IgD-negative memory B cell (primary cell): ENCODE measurements around the gene CHRM2. TPM values are rescaled to one million over a fixed set of nuclear protein-coding genes. Genes with fewer than 3 reads are reported as not detected.

Experiments used
- H3K27ac Mint-ChIP-seq, 3 donors: one replicate each; pipeline ENCODE4 v1.8.0; 2020 to 2022; ENCODE audit warnings: mild to moderate bottlenecking in 3 of 3, mixed read lengths in 3 of 3, moderate library complexity in 1 of 3
- H3K27me3 Mint-ChIP-seq: one replicate; pipeline ENCODE4 v1.8.0; 2021; ENCODE audit warnings: mixed read lengths
- H3K36me3 Mint-ChIP-seq: one replicate; pipeline ENCODE4 v1.8.0; 2020; ENCODE audit warnings: mild to moderate bottlenecking, mixed read lengths
- H3K4me1 Mint-ChIP-seq, 3 donors: one replicate each; pipeline ENCODE4 v1.8.0; 2020 to 2022; ENCODE audit warnings: mixed read lengths in 3 of 3, mild to moderate bottlenecking in 1 of 3
- H3K4me3 Mint-ChIP-seq, 4 donors: one replicate each; pipeline ENCODE4 v1.8.0; 2020 to 2022; ENCODE audit warnings: mild to moderate bottlenecking in 4 of 4, mixed read lengths in 4 of 4, moderate library complexity in 3 of 4
- H3K9me3 Mint-ChIP-seq, 3 donors: one replicate each; pipeline ENCODE4 v1.8.0; 2020 to 2021; ENCODE audit warnings: mixed read lengths in 3 of 3, mild to moderate bottlenecking in 1 of 3
- polyA plus RNA-seq: library from polyadenylated mRNA; unstranded; fragments of 300-500 nt; fragmentation: Illumina TruSeq; gene quantifications from one replicate; pipeline ENCODE4 v1.2.3, GENCODE V29; 2021

Gene CHRM2
- polyA plus RNA-seq, 1 donor from 2014 or later: not detected

GRCh38 chr7:136877990-136878389 is 9.5 kb downstream of the CHRM2 start:
- Mint-ChIP-seq H3K9me3 (peaks cover 0 to 2% (median 0%) of the 10 kb centered on the region in 3 donors), H3K27me3 (no peaks in the 10 kb centered on the region), H3K4me3 (no peak overlapping the region), H3K4me1 (no peaks in the 10 kb centered on the region), H3K36me3 (no peaks in the 10 kb centered on the region), H3K27ac (no peak overlapping the region)

GRCh38 chr7:136878878-136879277 is 10.4 kb downstream of the CHRM2 start:
- H3K4me1 Mint-ChIP-seq: no peaks in the 10 kb centered on the region

DNA sequence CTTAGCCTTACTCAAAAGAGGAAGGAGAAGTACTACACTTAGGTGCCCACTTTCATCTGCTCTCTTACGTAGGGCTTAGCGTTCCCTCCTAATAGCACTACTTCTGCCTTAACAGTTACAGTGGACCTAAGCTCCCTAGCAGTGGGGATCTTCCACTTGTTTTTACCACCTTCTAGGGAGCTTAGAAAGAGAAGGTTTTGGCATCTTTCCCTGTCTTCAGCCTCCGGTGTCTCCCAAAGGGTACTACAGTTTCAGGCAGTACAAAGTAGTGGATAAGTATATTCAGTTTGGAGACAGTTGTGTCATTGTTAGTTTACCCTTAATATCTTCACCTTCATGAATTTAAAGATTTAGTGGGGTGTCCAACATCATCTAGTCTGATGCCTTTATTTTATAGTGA is 14.6 kb downstream of the CHRM2 start:
- no peaks in the 10 kb centered on the region for H3K36me3 Mint-ChIP-seq
- no peak overlapping the region for H3K4me3 Mint-ChIP-seq
- no peaks in the 10 kb centered on the region for H3K27me3 Mint-ChIP-seq
- no peak overlapping the region for H3K27ac Mint-ChIP-seq
- no peaks in the 10 kb centered on the region for H3K4me1 Mint-ChIP-seq
- peaks cover 0 to 12% (median 2%) of the 10 kb centered on the region in 3 donors for H3K9me3 Mint-ChIP-seq

More at GRCh38 chr7:136878878-136879277, 10.4 kb downstream of the CHRM2 start:
- Mint-ChIP-seq H3K36me3 (no peaks in the 10 kb centered on the region), H3K27me3 (no peaks in the 10 kb centered on the region), H3K9me3 (peaks cover 0 to 2% (median 0%) of the 10 kb centered on the region in 3 donors), H3K4me3 (no peak overlapping the region), H3K27ac (no peak overlapping the region)

DNA sequence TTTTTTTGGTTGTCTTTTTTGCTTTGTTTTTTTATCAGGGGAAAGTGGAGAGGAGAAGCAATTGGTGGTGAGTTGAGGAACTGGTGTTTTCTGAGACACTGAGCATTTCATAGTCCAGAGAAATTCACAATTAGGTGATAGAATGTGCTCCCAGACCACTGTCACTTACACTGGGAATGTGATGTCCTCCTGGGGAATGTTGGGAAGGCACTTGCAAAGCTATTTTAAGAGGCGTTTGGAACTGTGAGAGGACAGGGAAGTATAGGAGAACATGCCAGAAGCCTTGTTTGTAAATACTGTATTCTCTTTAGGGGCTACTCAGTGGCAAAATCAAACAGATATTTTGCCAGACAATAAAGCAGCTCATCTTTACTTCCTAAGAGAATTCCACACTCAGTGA is 16.0 kb downstream of the CHRM2 start:
- H3K27ac Mint-ChIP-seq: no peak overlapping the region
- H3K27me3 Mint-ChIP-seq: no peaks in the 10 kb centered on the region
- H3K9me3 Mint-ChIP-seq: peaks cover 2 to 12% (median 2%) of the 10 kb centered on the region in 3 donors
- no peaks in the 10 kb centered on the region for H3K4me1 Mint-ChIP-seq
- H3K36me3 Mint-ChIP-seq: no peaks in the 10 kb centered on the region
- no peak overlapping the region for H3K4me3 Mint-ChIP-seq

GRCh38 chr7:136887317-136887716 is 18.9 kb downstream of the CHRM2 start:
- Mint-ChIP-seq H3K4me3 (no peak overlapping the region), H3K36me3 (no peaks in the 10 kb centered on the region), H3K27ac (no peak overlapping the region), H3K9me3 (peaks cover 2 to 20% (median 4%) of the 10 kb centered on the region in 3 donors), H3K4me1 (no peaks in the 10 kb centered on the region), H3K27me3 (no peaks in the 10 kb centered on the region)

GRCh38 chr7:136890399-136890798 is 21.9 kb downstream of the CHRM2 start:
- Mint-ChIP-seq H3K27me3 (no peaks in the 10 kb centered on the region), H3K27ac (no peak overlapping the region), H3K4me3 (no peak overlapping the region), H3K36me3 (no peaks in the 10 kb centered on the region), H3K4me1 (no peaks in the 10 kb centered on the region), H3K9me3 (peaks cover 3 to 15% (median 9%) of the 10 kb centered on the region in 3 donors)

DNA sequence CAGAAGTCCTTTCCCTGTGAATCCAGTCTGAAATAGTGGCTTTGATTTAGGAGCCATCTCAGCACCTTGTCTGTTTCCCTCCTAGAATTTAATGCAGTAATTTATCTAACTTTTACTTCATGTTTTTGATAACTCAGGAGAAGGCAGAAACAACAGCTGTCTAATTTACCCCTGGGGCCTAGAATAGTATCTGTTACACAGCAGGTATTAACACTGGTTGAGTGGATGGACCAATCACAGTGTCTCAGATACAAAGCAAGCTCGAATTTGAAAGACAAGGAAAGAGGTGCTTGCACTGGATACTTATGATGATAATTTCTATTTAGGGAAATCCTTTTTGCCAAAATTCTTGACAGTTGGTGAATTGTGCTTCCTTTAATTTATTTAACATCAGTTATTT is 23.4 kb downstream of the CHRM2 start:
- no peak overlapping the region for H3K4me3 Mint-ChIP-seq
- H3K27ac Mint-ChIP-seq: no peak overlapping the region
- peaks cover under 1% of the 10 kb centered on the region for H3K36me3 Mint-ChIP-seq
- H3K27me3 Mint-ChIP-seq: no peaks in the 10 kb centered on the region
- H3K9me3 Mint-ChIP-seq: peaks cover 3 to 9% (median 8%) of the 10 kb centered on the region in 3 donors
- H3K4me1 Mint-ChIP-seq: no peaks in the 10 kb centered on the region

DNA sequence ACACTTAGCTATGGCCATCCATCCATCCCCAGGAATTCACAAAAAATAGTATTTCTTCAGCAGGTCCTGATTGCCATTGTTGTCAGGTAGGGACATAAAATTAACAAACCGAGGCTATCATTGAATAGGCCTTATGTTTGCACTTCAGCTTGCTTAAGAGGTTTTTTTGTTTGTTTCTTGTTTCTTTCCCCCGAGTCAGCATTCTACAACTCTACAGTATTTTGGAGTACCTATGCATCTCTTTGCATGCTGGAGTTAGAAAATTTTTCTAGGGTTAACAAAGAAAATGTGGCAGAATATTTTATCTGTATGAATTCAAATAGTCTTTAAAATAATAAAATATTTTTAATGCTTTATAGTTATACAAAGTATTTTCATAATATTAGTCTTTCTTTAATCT is 26.3 kb downstream of the CHRM2 start:
- H3K27ac Mint-ChIP-seq: no peak overlapping the region
- H3K27me3 Mint-ChIP-seq: no peaks in the 10 kb centered on the region
- H3K36me3 Mint-ChIP-seq: peaks cover 2% of the 10 kb centered on the region
- peaks cover 3 to 8% (median 7%) of the 10 kb centered on the region in 3 donors for H3K9me3 Mint-ChIP-seq
- no peak overlapping the region for H3K4me3 Mint-ChIP-seq
- no peaks in the 10 kb centered on the region for H3K4me1 Mint-ChIP-seq

GRCh38 chr7:136897676-136898075 is 29.2 kb downstream of the CHRM2 start:
- Mint-ChIP-seq H3K4me3 (no peak overlapping the region), H3K4me1 (no peaks in the 10 kb centered on the region), H3K27ac (no peak overlapping the region), H3K27me3 (no peaks in the 10 kb centered on the region), H3K9me3 (peaks cover 0 to 5% (median 0%) of the 10 kb centered on the region in 3 donors), H3K36me3 (peaks cover 2% of the 10 kb centered on the region)

DNA sequence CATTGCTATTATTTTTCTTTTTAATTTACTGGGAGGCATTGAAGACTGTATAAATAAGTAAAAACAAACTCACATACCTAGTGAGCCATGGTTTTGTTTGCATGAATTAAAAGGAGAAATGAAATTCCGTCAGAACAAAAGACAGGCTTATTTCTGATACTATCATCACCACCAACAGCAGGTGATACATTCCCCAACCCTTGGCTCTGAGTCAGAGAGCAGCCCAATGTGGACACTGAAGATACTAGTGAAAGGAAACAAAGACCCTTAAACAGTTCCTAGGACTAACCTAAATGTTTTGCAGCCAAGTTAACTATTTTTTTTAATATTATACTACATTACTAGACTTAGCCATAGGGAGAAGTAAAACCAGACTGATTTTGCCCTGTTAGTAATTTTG is 31.6 kb downstream of the CHRM2 start:
- Mint-ChIP-seq H3K4me1 (no peaks in the 10 kb centered on the region), H3K27me3 (no peaks in the 10 kb centered on the region), H3K4me3 (no peak overlapping the region), H3K36me3 (peaks cover 2% of the 10 kb centered on the region), H3K27ac (no peak overlapping the region), H3K9me3 (no peaks in the 10 kb centered on the region)

DNA sequence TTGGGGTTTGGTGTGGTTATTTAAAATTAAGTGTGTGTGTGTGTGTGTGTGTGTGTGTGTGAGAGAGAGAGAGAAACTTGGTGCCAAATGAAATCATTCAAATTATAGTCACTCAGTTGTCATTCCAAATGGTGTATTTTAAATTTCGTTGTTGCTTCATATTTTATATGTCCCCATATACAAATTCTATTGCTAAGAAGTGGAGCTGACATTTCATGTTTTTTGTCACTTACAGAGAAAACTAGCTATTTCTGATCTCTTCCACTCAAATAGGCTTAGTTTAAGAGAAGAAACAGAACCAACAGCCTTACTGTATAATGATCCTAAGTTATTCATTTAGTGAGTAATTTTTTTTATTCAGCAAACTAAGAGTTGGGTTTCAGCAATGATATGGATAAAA is 42.3 kb downstream of the CHRM2 start:
- Mint-ChIP-seq H3K27ac (no peak overlapping the region), H3K36me3 (peaks cover 2% of the 10 kb centered on the region), H3K4me1 (no peaks in the 10 kb centered on the region), H3K4me3 (no peak overlapping the region), H3K27me3 (no peaks in the 10 kb centered on the region), H3K9me3 (peaks cover 0 to 6% (median 1%) of the 10 kb centered on the region in 3 donors)

- no peaks in the 10 kb centered on the region for H3K27me3 Mint-ChIP-seq
- no peak overlapping the region for H3K27ac Mint-ChIP-seq
Observed at GRCh38 chr7:136911344-136911743, 42.9 kb downstream of the CHRM2 start.

DNA sequence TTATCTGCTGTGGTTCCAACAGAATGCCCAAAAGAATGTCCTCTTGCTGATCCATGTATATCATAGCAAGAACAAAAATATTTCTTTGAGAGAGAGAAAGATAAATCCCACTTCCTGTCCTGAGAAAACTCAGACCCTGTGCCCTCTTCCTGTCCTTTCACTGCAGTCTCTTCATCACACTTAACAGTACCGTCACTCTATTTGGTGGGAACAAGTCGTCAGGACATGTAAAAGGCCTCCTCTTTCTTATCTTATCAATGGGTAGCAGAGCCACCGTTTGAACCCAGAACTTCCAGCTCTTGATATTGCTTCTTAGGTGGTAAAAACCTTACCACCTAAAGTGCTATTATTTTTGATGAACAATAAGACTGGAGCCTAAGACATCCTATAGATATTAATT is 43.9 kb downstream of the CHRM2 start:
- peaks cover 0 to 6% (median 1%) of the 10 kb centered on the region in 3 donors for H3K9me3 Mint-ChIP-seq
- H3K27ac Mint-ChIP-seq: no peak overlapping the region
- H3K4me1 Mint-ChIP-seq: no peaks in the 10 kb centered on the region
- H3K4me3 Mint-ChIP-seq: no peak overlapping the region
- H3K27me3 Mint-ChIP-seq: no peaks in the 10 kb centered on the region
- peaks cover 2% of the 10 kb centered on the region for H3K36me3 Mint-ChIP-seq

More at GRCh38 chr7:136911344-136911743, 42.9 kb downstream of the CHRM2 start:
- Mint-ChIP-seq H3K4me3 (no peak overlapping the region), H3K4me1 (no peaks in the 10 kb centered on the region), H3K9me3 (peaks cover 0 to 6% (median 1%) of the 10 kb centered on the region in 3 donors), H3K36me3 (peaks cover 2% of the 10 kb centered on the region)

- no peak overlapping the region for H3K27ac Mint-ChIP-seq
- no peak overlapping the region for H3K4me3 Mint-ChIP-seq
- no peaks in the 10 kb centered on the region for H3K4me1 Mint-ChIP-seq
- H3K9me3 Mint-ChIP-seq: peaks cover 0 to 2% (median 1%) of the 10 kb centered on the region in 3 donors
- peaks cover 2% of the 10 kb centered on the region for H3K36me3 Mint-ChIP-seq
- no peaks in the 10 kb centered on the region for H3K27me3 Mint-ChIP-seq
Observed at GRCh38 chr7:136914016-136914415, 45.6 kb downstream of the CHRM2 start.

GRCh38 chr7:136919820-136920219 is 51.4 kb downstream of the CHRM2 start:
- Mint-ChIP-seq H3K36me3 (no peaks in the 10 kb centered on the region), H3K9me3 (peaks cover 0 to 1% (median 0%) of the 10 kb centered on the region in 3 donors), H3K4me3 (no peak overlapping the region), H3K27me3 (no peaks in the 10 kb centered on the region), H3K4me1 (no peaks in the 10 kb centered on the region), H3K27ac (no peak overlapping the region)

DNA sequence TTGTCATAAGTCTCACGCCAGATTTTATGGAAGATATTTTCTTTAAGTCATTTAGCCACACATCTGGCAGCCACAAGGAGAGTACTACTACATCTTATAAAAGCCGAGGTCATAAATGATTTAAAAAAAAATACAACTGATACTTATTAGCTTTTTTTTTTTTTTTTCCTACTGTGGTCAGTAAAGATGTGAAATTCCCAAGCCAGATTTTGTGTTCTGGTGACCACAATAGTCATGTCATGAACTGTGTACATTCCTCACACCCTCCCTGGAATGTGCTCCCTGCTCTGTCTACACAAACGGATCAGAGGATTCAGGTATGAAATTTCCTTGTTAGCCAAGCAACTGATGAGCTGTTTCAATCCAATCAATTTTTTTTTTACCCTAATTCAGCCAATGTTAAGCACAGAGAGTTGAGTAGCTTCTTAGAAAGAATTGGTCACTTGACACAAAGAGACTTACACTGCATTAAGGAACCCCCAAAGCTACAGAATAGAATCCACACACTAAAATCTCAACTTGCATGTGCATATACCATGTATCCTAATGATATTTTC is 54.7 kb downstream of the CHRM2 start:
- Mint-ChIP-seq H3K27ac (no peak overlapping the region), H3K4me3 (no peak overlapping the region), H3K9me3 (no peaks in the 10 kb centered on the region), H3K4me1 (no peaks in the 10 kb centered on the region), H3K27me3 (no peaks in the 10 kb centered on the region), H3K36me3 (no peaks in the 10 kb centered on the region)
